Body of pancreas (tissue), 4 donors: ENCODE data around the gene SYNRG. TPM values are rescaled to one million over a fixed set of nuclear protein-coding genes. Genes with fewer than 3 reads are reported as not detected.

Experiments used
- ATAC-seq: fragments of 150-250 bp; one replicate; pipeline ENCODE4 v1.9.1; 2016
- DNase-seq, 4 donors: peaks; one replicate each; pipeline ENCODE4 v3.0.0-alpha.2; 2019
- H3K27ac ChIP-seq, 4 donors: fragments of 200-600 bp; sonication (generic); 1 replicate in 3 of 4; 2 replicates in 1 of 4; pipeline versions ENCODE4 v1.5.1 to v1.6.1; 2016 to 2019; ENCODE audit warnings: mild to moderate bottlenecking in 1 of 4, mixed read lengths in 1 of 4, moderate library complexity in 1 of 4
- H3K27me3 ChIP-seq, 2 donors: fragments of 200-600 bp; sonication (generic); one replicate each; pipeline ENCODE4 v1.6.0; 2016; ENCODE audit warnings: mild to moderate bottlenecking in 1 of 2
- H3K36me3 ChIP-seq, 2 donors: fragments of 200-600 bp; sonication (generic); replicated peaks in 1 of 2; 2 replicates each; pipeline ENCODE4 v1.5.1; 2016; ENCODE audit warnings: low read depth in 2 of 2; ENCODE audit not compliant: insufficient read depth in 1 of 2
- H3K4me1 ChIP-seq: fragments of 200-600 bp; sonication (generic); one replicate; pipeline ENCODE4 v1.6.0; 2016
- H3K4me3 ChIP-seq, 2 donors: fragments of 200-600 bp; sonication (generic); 1 replicate in 1 of 2; 2 replicates in 1 of 2; pipeline ENCODE4 v1.5.1; 2016 to 2019
- H3K9me3 ChIP-seq, 3 donors: fragments of 200-600 bp; sonication (generic); 1 replicate in 2 of 3; 2 replicates in 1 of 3; pipeline ENCODE4 v1.5.1; 2016
- CTCF ChIP-seq, 7 experiments: fragments of 450-650 bp in 4 of 7; fragments of 200-600 bp in 3 of 7; sonication (generic) in 3 of 7; IDR thresholded peaks; one replicate each; pipeline ENCODE4 v1.5.1; 2016 to 2019; ENCODE audit warnings: antibody characterized with exemption in 7 of 7
- POLR2A ChIP-seq, 3 donors: fragments of 450-650 bp; IDR thresholded peaks; one replicate each; pipeline ENCODE4 v1.6.1; 2016; ENCODE audit warnings: antibody characterized with exemption in 3 of 3, mild to moderate bottlenecking in 2 of 3
- WGBS, 2 donors: methylation state at CpG; one replicate each; pipeline ENCODE4 v1.1.5; 2017; 5-methylcytosine and 5-hydroxymethylcytosine counted together
- intact Hi-C: fragments of 100-400 bp; cut with DNase I; formaldehyde crosslinking; loops from one replicate; pipeline ENCODE4 v1.15.1; 2023
- total RNA-seq, 2 donors: library from RNA; depleted of rRNA; stranded (reverse); fragments of >200 nt; gene quantifications; one replicate each; pipeline ENCODE4 v1.1.0, GENCODE V29; 2016

Gene SYNRG
- total RNA-seq, 2 donors from 2014 or later = 14.2 to 21.3 TPM

GRCh38 chr17:37502009-37502936 is 106.9 kb downstream of the SYNRG start:
- Histone ChIP-seq H3K27me3 (no peaks in the 10 kb centered on the region), H3K9me3 (no peaks in the 10 kb centered on the region), H3K36me3 (no peaks in the 10 kb centered on the region), H3K4me3 (no peak overlapping the region), H3K27ac (peak overlapping the region in 1 of 4 donors; percentile 49), H3K4me1 (peaks cover 24% of the 10 kb centered on the region)
- DNase-seq = no peak
- intact Hi-C loops = no loop called here
- 77 to 87% methylated on average over 10 of the region's 10 CpGs for WGBS, 2 donors
- TF ChIP-seq POLR2A (IDR thresholded peaks at IDR 0.05) = no peak
- TF ChIP-seq CTCF (IDR thresholded peaks at IDR 0.05) = no peak
- ATAC-seq = no peak

- ATAC-seq = no peak
- no peak for TF ChIP-seq CTCF (IDR thresholded peaks at IDR 0.05)
- no peak for TF ChIP-seq POLR2A (IDR thresholded peaks at IDR 0.05)
- Histone ChIP-seq H3K4me3 (no peak overlapping the region), H3K4me1 (peaks cover 24% of the 10 kb centered on the region), H3K27ac (peak overlapping the region in 3 of 4 donors; percentile 17 to 49 (median 32)), H3K36me3 (no peaks in the 10 kb centered on the region), H3K27me3 (no peaks in the 10 kb centered on the region), H3K9me3 (no peaks in the 10 kb centered on the region)
- intact Hi-C loops = no loop called here
- DNase-seq = no peak
Measured at GRCh38 chr17:37500378-37500777, 108.8 kb downstream of the SYNRG start.

GRCh38 chr17:37494971-37495370 is 114.2 kb downstream of the SYNRG start:
- no peak overlapping the region for H3K4me3 ChIP-seq
- H3K4me1 ChIP-seq = peaks cover 12% of the 10 kb centered on the region
- intact Hi-C loops = loop anchor here (10.0 kb wide), 1 partner anchor 90 kb away; the partner anchor contains the start of genes ACACA and TADA2A
- 77 to 87% methylated on average over 8 of the region's 8 CpGs for WGBS, 2 donors
- no peaks in the 10 kb centered on the region for H3K9me3 ChIP-seq
- H3K27me3 ChIP-seq = no peaks in the 10 kb centered on the region
- no peak for TF ChIP-seq CTCF (IDR thresholded peaks at IDR 0.05)
- TF ChIP-seq POLR2A (IDR thresholded peaks at IDR 0.05) = no peak
- no peaks in the 10 kb centered on the region for H3K36me3 ChIP-seq
- DNase-seq (no peak), ATAC-seq (no peak)
- H3K27ac ChIP-seq = no peak overlapping the region

- DNase-seq (no peak), ATAC-seq (no peak)
- Histone ChIP-seq H3K9me3 (no peaks in the 10 kb centered on the region), H3K27ac (no peak overlapping the region), H3K4me1 (peaks cover 12% of the 10 kb centered on the region), H3K36me3 (no peaks in the 10 kb centered on the region), H3K27me3 (no peaks in the 10 kb centered on the region), H3K4me3 (no peak overlapping the region)
- intact Hi-C loops = loop anchor here (10.0 kb wide), 1 partner anchor 90 kb away; the partner anchor contains the start of genes ACACA and TADA2A
- WGBS, 2 donors = 78 to 82% methylated on average over 3 of the region's 3 CpGs
- TF ChIP-seq POLR2A (IDR thresholded peaks at IDR 0.05) = no peak
- no peak for TF ChIP-seq CTCF (IDR thresholded peaks at IDR 0.05)
Measured at GRCh38 chr17:37494401-37494831, 114.8 kb downstream of the SYNRG start.
